ENCODE data around the gene VCL. TPM values are rescaled to one million over a fixed set of nuclear protein-coding genes. Genes with fewer than 3 reads are reported as not detected.
"Not testable (repeated sequence)": the region's sequence is repeated elsewhere in the genome, so short reads cannot be mapped to it uniquely, and the experiment has no call there.

The VCL gene
- total RNA-seq, 4 donors from 2014 or later: 54.8 to 92.9 (median 64.7) TPM

DNA sequence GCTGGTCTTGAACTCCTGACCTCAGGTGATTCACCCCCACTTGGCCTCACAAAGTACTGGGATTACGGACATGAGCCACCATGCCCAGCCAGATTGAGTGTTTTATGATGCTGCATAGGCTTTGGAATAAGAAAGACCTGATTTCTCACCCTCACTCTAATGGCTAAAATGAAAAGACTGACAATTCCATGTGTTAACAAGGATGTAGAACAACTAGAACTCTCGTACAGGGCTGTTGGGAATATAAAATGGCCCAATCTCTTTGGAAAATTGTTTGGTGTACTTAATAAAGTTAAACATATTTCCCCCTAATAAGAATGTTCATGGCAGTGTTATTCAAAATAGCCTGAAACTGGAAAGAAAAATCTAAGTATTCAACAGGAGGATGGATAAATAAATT is 43.2 kb upstream of the VCL start:
- DNase-seq (ENCODE audit: low spot score in 2 of 2): no peak
- Histone ChIP-seq H3K27ac (no peak overlapping the region), H3K36me3 (no peaks in the 10 kb centered on the region), H3K4me1 (peaks cover 11% of the 10 kb centered on the region), H3K27me3 (no peaks in the 10 kb centered on the region), H3K9me3 (no peaks in the 10 kb centered on the region), H3K4me3 (no peak overlapping the region)
- TF ChIP-seq EP300 (IDR thresholded peaks at IDR 0.05) (no peak), POLR2A (IDR thresholded peaks at IDR 0.05) (no peak), POLR2AphosphoS5 (IDR thresholded peaks at IDR 0.05) (no peak)
- TF ChIP-seq, protein P1, sequence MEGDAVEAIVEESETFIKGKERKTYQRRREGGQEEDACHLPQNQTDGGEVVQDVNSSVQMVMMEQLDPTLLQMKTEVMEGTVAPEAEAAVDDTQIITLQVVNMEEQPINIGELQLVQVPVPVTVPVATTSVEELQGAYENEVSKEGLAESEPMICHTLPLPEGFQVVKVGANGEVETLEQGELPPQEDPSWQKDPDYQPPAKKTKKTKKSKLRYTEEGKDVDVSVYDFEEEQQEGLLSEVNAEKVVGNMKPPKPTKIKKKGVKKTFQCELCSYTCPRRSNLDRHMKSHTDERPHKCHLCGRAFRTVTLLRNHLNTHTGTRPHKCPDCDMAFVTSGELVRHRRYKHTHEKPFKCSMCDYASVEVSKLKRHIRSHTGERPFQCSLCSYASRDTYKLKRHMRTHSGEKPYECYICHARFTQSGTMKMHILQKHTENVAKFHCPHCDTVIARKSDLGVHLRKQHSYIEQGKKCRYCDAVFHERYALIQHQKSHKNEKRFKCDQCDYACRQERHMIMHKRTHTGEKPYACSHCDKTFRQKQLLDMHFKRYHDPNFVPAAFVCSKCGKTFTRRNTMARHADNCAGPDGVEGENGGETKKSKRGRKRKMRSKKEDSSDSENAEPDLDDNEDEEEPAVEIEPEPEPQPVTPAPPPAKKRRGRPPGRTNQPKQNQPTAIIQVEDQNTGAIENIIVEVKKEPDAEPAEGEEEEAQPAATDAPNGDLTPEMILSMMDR (IDR thresholded peaks at IDR 0.05): no peak
- 100% methylated on average over 2 of the region's 2 CpGs for WGBS

GRCh38 chr10:73955719-73956118 is 42.2 kb upstream of the VCL start:
- Histone ChIP-seq H3K4me1 (peaks cover 11% of the 10 kb centered on the region), H3K4me3 (no peak overlapping the region), H3K36me3 (no peaks in the 10 kb centered on the region), H3K9me3 (no peaks in the 10 kb centered on the region), H3K27me3 (no peaks in the 10 kb centered on the region), H3K27ac (no peak overlapping the region)
- no peak for DNase-seq (ENCODE audit: low spot score in 2 of 2)
- 98% methylated on average over 2 of the region's 2 CpGs for WGBS
- TF ChIP-seq, protein P1 (IDR thresholded peaks at IDR 0.05): no peak
- TF ChIP-seq EP300 (IDR thresholded peaks at IDR 0.05) (no peak), POLR2AphosphoS5 (IDR thresholded peaks at IDR 0.05) (no peak), POLR2A (IDR thresholded peaks at IDR 0.05) (no peak)

DNA sequence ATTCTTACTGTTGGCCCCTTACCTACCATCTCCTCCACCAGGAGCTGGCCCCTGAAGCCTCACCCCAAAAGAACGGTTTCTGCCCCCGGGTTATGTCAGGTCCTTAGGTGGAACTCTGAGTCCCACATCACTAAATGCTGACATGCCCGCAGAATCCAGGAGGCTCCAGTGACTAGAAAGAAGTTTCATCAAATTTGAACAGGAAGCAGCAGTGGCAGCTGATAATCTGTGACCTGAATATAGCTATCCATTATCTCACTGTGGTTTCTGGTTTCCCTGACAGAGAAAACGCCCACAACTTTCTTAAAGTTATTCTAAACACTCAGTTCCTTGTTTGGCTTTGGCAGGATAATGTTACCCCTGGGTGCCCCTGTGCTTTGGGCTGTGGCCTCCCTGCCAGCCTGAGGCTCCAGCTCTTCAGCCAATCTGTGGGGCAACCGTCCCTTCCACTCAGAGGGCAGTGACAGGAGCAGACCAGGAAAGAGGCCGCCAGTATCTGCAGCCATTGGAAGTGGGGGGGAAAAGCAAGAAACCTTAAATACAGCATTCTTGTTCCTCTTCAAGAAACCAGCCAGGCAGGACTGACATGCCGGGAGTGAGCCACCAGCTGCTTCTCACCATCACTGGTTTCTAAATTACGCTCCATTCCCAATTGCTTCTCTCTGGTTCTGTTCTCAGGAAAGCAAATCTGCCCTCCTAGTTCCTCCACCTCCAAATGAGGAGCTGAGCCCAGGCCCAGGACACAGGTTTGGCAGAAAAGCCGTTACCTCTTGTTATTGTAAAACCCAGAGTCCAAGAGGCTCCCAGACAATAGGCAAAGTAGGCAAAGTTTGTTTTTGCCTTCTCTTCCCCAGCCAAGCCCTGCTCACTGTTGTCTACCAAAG is 41.2 kb upstream of the VCL start:
- WGBS: 49% methylated on average over 9 of the region's 9 CpGs
- peak in 1 of 2 donors; percentile 74 for DNase-seq (ENCODE audit: low spot score in 2 of 2)
- TF ChIP-seq, protein P1 (IDR thresholded peaks at IDR 0.05): no peak
- TF ChIP-seq POLR2A (IDR thresholded peaks at IDR 0.05) (no peak), POLR2AphosphoS5 (IDR thresholded peaks at IDR 0.05) (no peak), EP300 (IDR thresholded peaks at IDR 0.05) (no peak)
- peaks cover 11% of the 10 kb centered on the region for H3K4me1 ChIP-seq
- H3K9me3 ChIP-seq: no peaks in the 10 kb centered on the region
- peak overlapping the region; percentile 43 for H3K27ac ChIP-seq
- H3K27me3 ChIP-seq: no peaks in the 10 kb centered on the region
- H3K36me3 ChIP-seq: no peaks in the 10 kb centered on the region
- H3K4me3 ChIP-seq: peak overlapping the region; percentile 15

GRCh38 chr10:73959484-73960243 is 38.3 kb upstream of the VCL start:
- Histone ChIP-seq H3K27me3 (no peaks in the 10 kb centered on the region), H3K4me3 (no peak overlapping the region), H3K9me3 (no peaks in the 10 kb centered on the region), H3K27ac (no peak overlapping the region), H3K36me3 (no peaks in the 10 kb centered on the region), H3K4me1 (peaks cover 11% of the 10 kb centered on the region)
- TF ChIP-seq, protein P1 (IDR thresholded peaks at IDR 0.05): no peak
- no peak for TF ChIP-seq EP300 (IDR thresholded peaks at IDR 0.05)
- TF ChIP-seq POLR2AphosphoS5 (IDR thresholded peaks at IDR 0.05): no peak
- TF ChIP-seq POLR2A (IDR thresholded peaks at IDR 0.05): no peak
- no peak for DNase-seq (ENCODE audit: low spot score in 2 of 2)
- WGBS: 80% methylated on average over 6 of the region's 6 CpGs

GRCh38 chr10:73962386-73962785 is 35.5 kb upstream of the VCL start:
- H3K36me3 ChIP-seq: no peaks in the 10 kb centered on the region
- H3K4me1 ChIP-seq: peaks cover 24% of the 10 kb centered on the region
- no peak overlapping the region for H3K4me3 ChIP-seq
- H3K27me3 ChIP-seq: no peaks in the 10 kb centered on the region
- TF ChIP-seq POLR2AphosphoS5 (IDR thresholded peaks at IDR 0.05): no peak
- TF ChIP-seq EP300 (IDR thresholded peaks at IDR 0.05): no peak
- TF ChIP-seq POLR2A (IDR thresholded peaks at IDR 0.05): no peak
- TF ChIP-seq, protein P1 (IDR thresholded peaks at IDR 0.05): no peak
- 93% methylated on average over 2 of the region's 2 CpGs for WGBS
- H3K9me3 ChIP-seq: no peaks in the 10 kb centered on the region
- no peak overlapping the region for H3K27ac ChIP-seq
- no peak for DNase-seq (ENCODE audit: low spot score in 2 of 2)

GRCh38 chr10:73963533-73963932 is 34.4 kb upstream of the VCL start:
- DNase-seq (ENCODE audit: low spot score in 2 of 2); H3K9me3 ChIP-seq; H3K4me3 ChIP-seq; H3K27ac ChIP-seq; H3K27me3 ChIP-seq; H3K36me3 ChIP-seq: not testable (repeated sequence)
- H3K4me1 ChIP-seq: peaks cover 27% of the 10 kb centered on the region
- 73% methylated on average over 12 of the region's 12 CpGs for WGBS

All from suprapubic skin (tissue), 4 donors.